Stimulated activated CD8-positive, alpha-beta memory T cell treated with anti-CD3 and anti-CD28 coated beads, Interleukin-12 subunit alpha, Interleukin-12 subunit beta, amount 100 ng/mL, for 4 hours (primary cell): ENCODE measurements around the gene ACKR2.
A peak's percentile ranks its signal among the peaks of the same experiment; 100 is the strongest.
"Not testable (repeated sequence)": the region's sequence is repeated elsewhere in the genome, so short reads cannot be mapped to it uniquely, and the experiment has no call there.

Experiments used
- DNase-seq: peaks from one replicate; pipeline ENCODE4 v3.0.0-alpha.2; 2020; ENCODE audit warnings: low read depth

Gene ACKR2

GRCh38 chr3:42801784-42802183 is 7.5 kb upstream of the ACKR2 start:
- no peak for DNase-seq

GRCh38 chr3:42802876-42803413 is 6.3 kb upstream of the ACKR2 start:
- DNase-seq: no peak

- peak; percentile 7 for DNase-seq
These were observed 5.7 kb upstream of the ACKR2 start for GRCh38 chr3:42803414-42804105.

GRCh38 chr3:42804106-42804830 is 5.0 kb upstream of the ACKR2 start, which contains the start of gene HIGD1A:
HIGD1A (minus strand) TSS chr3:42804490; CDS start chr3:42794253, 10,237 bp downstream.
- DNase-seq: peak; percentile 90

DNA sequence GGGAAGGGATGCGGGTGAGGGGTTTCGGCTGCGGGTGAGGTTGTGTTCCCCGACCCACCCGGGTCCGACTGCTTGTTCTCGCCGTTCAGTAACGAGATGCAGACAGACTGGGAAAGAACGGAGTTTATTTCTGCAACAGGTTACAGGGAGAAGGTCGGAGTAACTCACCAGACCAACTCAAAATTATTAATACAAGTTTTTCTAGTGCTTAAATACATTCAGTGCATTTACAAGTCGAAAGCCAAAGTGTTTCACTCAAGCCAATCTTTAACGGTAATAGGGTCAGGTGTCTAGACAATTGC is 4.5 kb upstream of the ACKR2 start:
- DNase-seq: no peak

GRCh38 chr3:42805141-42805821 is 4.0 kb upstream of the ACKR2 start:
- DNase-seq: no peak

GRCh38 chr3:42807929-42808328 is 1.3 kb upstream of the ACKR2 start:
- DNase-seq: no peak

DNA sequence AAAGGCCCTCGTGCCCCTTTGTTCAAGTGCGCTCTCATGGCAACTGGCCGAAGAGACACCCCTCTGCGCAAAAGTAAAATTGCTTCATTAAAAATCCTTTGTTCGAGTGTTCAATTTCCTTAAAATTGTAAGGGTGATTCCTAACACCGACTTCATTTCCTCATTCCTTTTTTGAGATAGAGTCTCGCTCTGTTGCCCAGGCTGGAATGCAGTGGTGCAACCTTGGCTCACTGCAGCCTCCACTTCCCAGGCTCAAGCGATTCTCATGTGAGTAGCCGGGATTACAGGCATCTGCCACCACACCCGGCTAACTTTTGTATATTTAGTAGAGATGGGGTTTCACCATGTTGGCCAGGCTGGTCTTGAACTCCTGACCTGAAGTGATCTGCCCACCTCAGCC is 1.5 kb downstream of the ACKR2 start:
- not testable (repeated sequence) for DNase-seq

DNA sequence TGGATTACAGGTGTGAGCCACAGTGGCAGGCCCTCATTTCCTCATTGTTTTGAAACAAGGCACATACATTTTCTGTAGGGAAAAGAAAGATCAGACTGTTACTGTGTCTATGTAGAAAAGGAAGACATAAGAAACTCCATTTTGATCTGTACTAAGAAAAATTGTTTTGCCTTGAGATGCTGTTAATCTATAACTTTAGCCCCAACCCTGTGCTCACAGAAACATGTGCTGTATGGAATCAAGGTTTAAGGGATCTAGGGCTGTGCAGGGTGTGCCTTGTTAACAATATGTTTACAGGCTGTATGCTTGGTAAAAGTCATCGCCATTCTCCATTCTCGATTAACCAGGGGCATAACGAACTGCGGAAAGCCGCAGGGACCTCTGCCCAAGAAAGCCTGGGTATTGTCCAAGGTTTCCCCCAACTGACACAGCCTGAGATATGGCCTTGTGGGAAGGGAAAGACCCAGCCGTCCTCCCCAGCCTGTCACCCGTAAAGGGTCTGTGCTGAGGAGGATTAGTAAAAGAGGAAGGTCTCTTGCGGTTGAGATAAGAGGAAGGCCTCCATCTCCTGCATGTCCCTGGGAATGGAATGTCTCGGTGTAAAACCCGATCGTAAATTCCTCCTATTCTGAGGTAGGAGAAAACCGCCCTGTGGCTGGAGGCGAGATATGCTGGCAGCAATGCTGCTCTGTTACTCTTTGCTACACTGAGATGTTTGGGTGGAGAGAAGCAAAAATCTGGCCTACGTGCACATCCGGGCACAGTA is 2.1 kb downstream of the ACKR2 start:
- not testable (repeated sequence) for DNase-seq

DNA sequence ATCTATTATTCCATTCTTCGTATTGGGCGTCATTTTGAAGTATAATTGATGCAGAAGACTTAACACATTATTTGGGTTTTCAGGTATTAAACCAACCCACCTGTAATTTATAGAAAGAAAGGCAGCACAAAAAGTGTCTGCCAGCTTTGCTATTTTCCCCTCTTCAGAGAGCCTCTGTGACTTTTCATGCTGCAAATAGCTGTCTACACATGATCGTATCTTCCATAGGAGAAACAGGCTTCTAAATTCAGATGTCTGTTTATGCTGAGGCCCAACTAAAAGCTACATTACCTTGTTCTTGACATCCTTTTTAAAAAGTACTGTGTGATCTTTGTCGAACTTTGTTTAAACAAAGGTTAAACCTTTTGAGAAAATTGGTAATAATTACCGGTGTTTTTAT is 5.0 kb downstream of the ACKR2 start:
- DNase-seq: no peak

DNA sequence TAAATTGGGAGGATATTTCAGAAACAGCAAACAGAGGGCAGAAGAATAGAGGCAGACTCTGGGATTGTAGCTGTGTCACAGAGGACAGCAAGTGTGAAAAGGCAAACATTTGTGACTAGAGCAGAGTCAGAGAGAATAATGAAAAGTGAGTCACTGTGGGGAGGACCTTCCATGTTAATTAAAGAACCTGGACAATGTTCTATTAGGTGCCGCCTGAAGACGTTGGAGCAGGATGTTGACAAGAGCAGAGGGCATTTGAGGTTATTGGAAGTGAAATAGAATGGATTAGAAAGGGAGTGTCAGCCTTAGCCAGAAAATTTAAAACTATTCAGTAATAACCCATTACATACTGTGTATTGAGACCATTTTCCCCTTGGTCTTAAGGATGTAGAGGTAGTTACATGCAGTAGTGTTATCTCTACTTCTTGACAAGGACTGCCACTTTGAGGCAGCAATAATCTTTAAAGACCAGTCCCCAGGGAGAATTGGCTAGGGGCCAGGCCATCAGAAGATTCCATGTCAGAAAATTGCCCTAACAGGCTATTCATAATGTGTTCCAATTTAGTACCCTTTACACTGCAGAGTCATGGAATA is 5.8 kb downstream of the ACKR2 start:
- no peak for DNase-seq

- DNase-seq: no peak
These were observed 6.6 kb downstream of the ACKR2 start for GRCh38 chr3:42815826-42816225.

GRCh38 chr3:42819351-42819965 is 10.2 kb downstream of the ACKR2 start:
- DNase-seq: no peak

DNA sequence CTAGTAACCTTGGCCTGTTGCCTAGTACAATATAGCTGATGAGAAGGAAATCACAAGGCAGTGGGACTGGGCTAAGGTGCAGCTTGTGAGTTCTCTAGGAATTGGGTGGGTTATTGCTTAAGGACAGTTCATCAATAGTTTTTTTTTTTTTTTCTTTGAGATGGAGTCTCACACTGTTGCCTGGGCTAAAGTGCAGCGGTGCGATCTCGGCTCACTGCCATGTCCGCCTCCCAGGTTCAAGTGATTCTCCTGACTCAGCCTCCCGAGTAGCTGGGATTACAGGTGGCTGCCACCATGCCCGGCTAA is 11.5 kb downstream of the ACKR2 start:
- no peak for DNase-seq

- DNase-seq: no peak
These were observed 13.6 kb downstream of the ACKR2 start for GRCh38 chr3:42822828-42823227.

DNA sequence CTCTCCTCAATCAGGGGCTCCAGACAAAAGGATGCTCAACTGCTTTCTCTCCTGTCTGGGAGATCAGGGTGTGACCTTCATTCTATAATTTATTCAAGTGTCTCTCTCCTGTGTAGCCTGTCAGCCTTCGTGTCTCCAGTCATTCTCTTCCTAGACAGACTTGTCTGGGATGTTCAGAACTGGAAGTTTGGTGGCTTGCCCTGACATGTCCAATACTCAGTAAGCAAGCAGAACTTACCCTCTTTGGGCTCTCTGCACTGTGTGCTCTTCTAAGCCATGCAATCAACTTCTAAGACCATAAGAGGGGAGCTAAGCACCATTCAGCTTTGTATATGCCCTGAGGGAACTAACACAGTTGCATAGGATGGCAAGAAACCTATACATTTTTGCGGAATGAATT is 14.1 kb downstream of the ACKR2 start:
- no peak for DNase-seq

DNA sequence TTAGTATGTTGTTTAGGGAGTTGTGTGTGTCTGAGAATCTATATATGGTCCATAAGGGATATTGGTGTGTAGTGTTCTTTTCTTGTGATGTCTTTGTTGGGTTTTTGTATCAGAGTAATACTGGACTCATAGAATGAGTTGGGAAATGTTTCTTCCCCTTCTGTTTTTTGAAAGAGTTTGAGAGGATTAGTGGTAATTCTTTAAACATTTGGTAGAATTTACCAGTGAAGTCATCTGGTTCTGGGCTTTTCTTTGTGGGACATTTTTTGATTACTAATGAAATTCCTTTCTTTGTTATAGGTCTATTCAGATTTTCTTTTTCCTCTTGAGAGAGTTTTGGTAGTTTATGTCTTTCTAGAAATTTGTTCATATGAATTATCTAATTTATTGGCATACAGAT is 16.9 kb downstream of the ACKR2 start:
- no peak for DNase-seq

GRCh38 chr3:42827023-42827422 is 17.8 kb downstream of the ACKR2 start:
- DNase-seq: no peak

DNA sequence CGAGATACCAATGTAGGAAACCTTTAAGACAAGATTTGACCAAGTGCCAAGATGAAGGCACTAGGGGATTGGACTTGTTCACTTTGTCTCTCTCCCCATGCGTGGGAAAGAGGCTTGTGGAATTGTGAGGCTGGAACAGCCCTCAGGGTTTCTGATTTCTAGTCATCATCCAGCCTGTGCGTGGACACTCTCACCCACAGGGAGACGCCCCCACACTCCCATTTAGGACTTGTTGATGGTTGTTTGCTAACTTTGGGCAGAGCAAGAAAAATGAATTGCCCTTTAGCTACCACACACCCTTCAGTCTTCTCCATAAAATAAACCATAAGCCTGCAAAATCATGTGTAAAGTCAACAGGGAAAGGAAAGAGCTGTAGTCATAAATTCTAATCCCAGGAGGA is 18.4 kb downstream of the ACKR2 start:
- DNase-seq: no peak

- DNase-seq: no peak
These were observed 19.9 kb downstream of the ACKR2 start for GRCh38 chr3:42829083-42829627.
